Left lung (tissue), 10 donors: ENCODE results near the gene NKTR. TPM values are rescaled to one million over a fixed set of nuclear protein-coding genes. Genes with fewer than 3 reads are reported as not detected.
"Not testable (repeated sequence)": the region's sequence is repeated elsewhere in the genome, so short reads cannot be mapped to it uniquely, and the experiment has no call there.

Source experiments
- ATAC-seq: fragments of 200-7000 bp; cut with Tn5 transposase; one replicate; pipeline ENCODE4 v1.9.1; 2020; ENCODE audit warnings: moderate library complexity
- DNase-seq, 4 donors: peaks; one replicate each; pipeline ENCODE4 v3.0.0-alpha.2; 2013 to 2020
- H3K27ac ChIP-seq, 2 donors: fragments of 200-600 bp; sonication (generic) in 1 of 2; one replicate each; pipeline versions ENCODE4 v1.5.0 to v1.8.0; 2020 to 2021
- H3K27me3 ChIP-seq, 2 donors: fragments of 200-600 bp; sonication (generic) in 1 of 2; one replicate each; pipeline versions ENCODE4 v1.5.0 to v1.8.0; 2020 to 2021
- H3K36me3 ChIP-seq, 2 donors: fragments of 200-600 bp; sonication (generic) in 1 of 2; one replicate each; pipeline versions ENCODE4 v1.5.0 to v1.8.0; 2020 to 2021
- H3K4me1 ChIP-seq, 2 donors: fragments of 200-600 bp; one replicate each; pipeline ENCODE4 v1.8.0; 2021
- H3K4me3 ChIP-seq, 2 donors: fragments of 200-600 bp; sonication (generic) in 1 of 2; one replicate each; pipeline versions ENCODE4 v1.5.0 to v1.8.0; 2020 to 2021; ENCODE audit warnings: mild to moderate bottlenecking in 1 of 2
- H3K9me3 ChIP-seq, 2 donors: fragments of 200-600 bp; sonication (generic) in 1 of 2; one replicate each; pipeline versions ENCODE4 v1.5.0 to v1.8.0; 2020 to 2021
- CTCF ChIP-seq, 2 donors: fragments of 200-600 bp; sonication (generic) in 1 of 2; IDR thresholded peaks; one replicate each; pipeline versions ENCODE4 v1.5.0 to v1.8.0; 2021; ENCODE audit warnings: antibody characterized with exemption in 2 of 2
- intact Hi-C, 2 donors: fragments of 100-400 bp; cut with DNase I; formaldehyde crosslinking; loops; one replicate each; pipeline versions ENCODE4 v1.11.2 to v1.14.2; 2022
- polyA plus RNA-seq, 6 donors: library from polyadenylated mRNA; unstranded; fragments of 120-200 nt; gene quantifications; one replicate each; pipeline ENCODE4 v1.2.1, GENCODE V29; 2013; ENCODE audit not compliant: insufficient read length in 6 of 6
- total RNA-seq, 2 donors: library from RNA; stranded (reverse); fragmentation: NEBNext Ultra II Directional; extraction: Animal tissue kit (Norgen Biotek cat#: 25700); gene quantifications; one replicate each; pipeline ENCODE4 v1.2.1, GENCODE V29; 2021
- donor health status: DM: no; HTN: yes; CAD: no.
- donor health status: DM: no; HTN: no; CAD: no.

The NKTR gene
- total and polyA plus RNA-seq, 8 donors = 53.7 to 254 (median 207) TPM

- Histone ChIP-seq H3K9me3 (peaks cover 0 to 20% of the 10 kb centered on the region in 2 donors), H3K4me3 (no peak overlapping the region), H3K36me3 (peaks cover 0 to 26% of the 10 kb centered on the region in 2 donors), H3K27me3 (no peaks in the 10 kb centered on the region), H3K27ac (no peak overlapping the region), H3K4me1 (peaks cover 0 to 26% of the 10 kb centered on the region in 2 donors)
- DNase-seq = no peak
- ATAC-seq = no peak
- TF ChIP-seq CTCF (IDR thresholded peaks at IDR 0.05) = no peak
- intact Hi-C loops = no loop called here
Measured at GRCh38 chr3:42578054-42578453, 22.4 kb upstream of the NKTR start.

GRCh38 chr3:42579346-42579745 lies 21.1 kb upstream of the NKTR start:
- intact Hi-C loops, H3K27ac ChIP-seq, ATAC-seq, DNase-seq, H3K4me3 ChIP-seq, H3K27me3 ChIP-seq: not testable (repeated sequence)
- Histone ChIP-seq H3K4me1 (peaks cover 0 to 29% of the 10 kb centered on the region in 2 donors), H3K9me3 (peaks cover 0 to 13% of the 10 kb centered on the region in 2 donors), H3K36me3 (peaks cover 0 to 13% of the 10 kb centered on the region in 2 donors)

GRCh38 chr3:42581400-42581708 lies 19.1 kb upstream of the NKTR start:
- Histone ChIP-seq H3K27ac (peak overlapping the region; percentile 89 to 90), H3K4me3 (peak overlapping the region; percentile 83 to 98), H3K9me3 (no peaks in the 10 kb centered on the region), H3K27me3 (no peaks in the 10 kb centered on the region), H3K4me1 (peaks cover 0 to 29% of the 10 kb centered on the region in 2 donors), H3K36me3 (peaks cover 0 to 5% of the 10 kb centered on the region in 2 donors)
- no peak for TF ChIP-seq CTCF (IDR thresholded peaks at IDR 0.05)
- no peak for ATAC-seq
- DNase-seq = no peak
- intact Hi-C loops = no loop called here

- Histone ChIP-seq H3K36me3 (peaks cover 0 to 5% of the 10 kb centered on the region in 2 donors), H3K4me3 (peak within 1 kb of the TSS; percentile 83 to 98), H3K27me3 (no peaks in the 10 kb centered on the region), H3K9me3 (no peaks in the 10 kb centered on the region), H3K27ac (peak within 1 kb of the TSS; percentile 89 to 90), H3K4me1 (peaks cover 0 to 29% of the 10 kb centered on the region in 2 donors)
- ATAC-seq = peak; percentile 98
- DNase-seq = peak; percentile 89 to 98 (median 95)
- TF ChIP-seq CTCF (IDR thresholded peaks at IDR 0.05) = no peak
- intact Hi-C loops = no loop called here
Measured at GRCh38 chr3:42581709-42582473, 18.6 kb upstream of the NKTR start, which contains the start of gene SEC22C. SEC22C (minus strand) TSS chr3:42581967; CDS start chr3:42569046, 12,921 bp downstream.

GRCh38 chr3:42582474-42583070 lies 17.9 kb upstream of the NKTR start:
- Histone ChIP-seq H3K9me3 (no peaks in the 10 kb centered on the region), H3K4me3 (peak overlapping the region; percentile 83 to 98), H3K4me1 (peaks cover 0 to 29% of the 10 kb centered on the region in 2 donors), H3K27me3 (no peaks in the 10 kb centered on the region), H3K27ac (peak overlapping the region; percentile 89 to 90), H3K36me3 (peaks cover 0 to 5% of the 10 kb centered on the region in 2 donors)
- intact Hi-C loops = no loop called here
- DNase-seq = no peak
- ATAC-seq = no peak
- TF ChIP-seq CTCF (IDR thresholded peaks at IDR 0.05) = no peak
